ENCODE results near the gene HNRNPA1.
"Not testable (repeated sequence)": the region's sequence is repeated elsewhere in the genome, so short reads cannot be mapped to it uniquely, and the experiment has no call there.

The HNRNPA1 gene

GRCh38 chr12:54277823-54278276, 2.7 kb upstream of the HNRNPA1 start:
- DNase-seq: peak; percentile 84

GRCh38 chr12:54279227-54279631, 1.3 kb upstream of the HNRNPA1 start:
- no peak for DNase-seq

DNA sequence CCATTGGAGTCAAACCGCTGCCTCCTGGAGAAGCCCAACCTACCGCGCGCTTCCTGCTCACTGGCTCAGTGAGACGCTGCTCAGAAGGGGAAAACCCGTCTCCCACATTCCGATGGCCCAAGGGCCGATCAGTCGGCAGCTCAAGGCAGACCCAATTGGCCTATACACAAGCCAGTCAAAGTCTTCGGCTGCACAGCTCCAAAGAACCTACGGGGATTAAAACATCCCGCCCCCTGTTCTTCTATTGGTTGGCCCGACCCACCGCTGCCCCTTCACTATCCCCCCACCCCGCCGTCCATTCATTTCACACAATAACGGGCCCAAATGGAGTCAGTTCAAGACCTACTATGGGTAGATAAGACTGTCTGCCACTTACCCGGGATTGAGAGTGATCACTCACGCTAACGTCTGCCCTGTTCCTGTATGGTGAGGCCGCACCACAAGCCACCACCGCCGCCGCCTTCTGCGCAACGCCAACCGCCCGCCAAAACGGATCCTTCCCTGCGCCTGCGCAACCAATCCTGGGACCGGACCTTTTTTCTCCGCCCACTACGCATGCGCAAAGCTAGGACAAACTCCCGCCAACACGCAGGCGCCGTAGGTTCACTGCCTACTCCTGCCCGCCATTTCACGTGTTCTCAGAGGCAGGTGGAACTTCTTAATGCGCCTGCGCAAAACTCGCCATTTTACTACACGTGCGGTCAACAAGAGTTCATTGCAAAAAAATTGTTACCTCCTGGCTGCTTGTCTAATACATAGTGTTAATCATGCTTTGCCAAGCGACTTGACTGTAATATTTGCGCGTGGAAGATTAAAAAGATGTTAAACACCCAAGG, 676 bp upstream of the HNRNPA1 start, which contains the start of gene CBX5:
Gene CBX5, minus strand, starts transcription at position 491 of the 836 bp plus-strand sequence. CDS start 22,472 bp downstream, outside the sequence.
- peak; percentile 100 for DNase-seq

- not testable (repeated sequence) for DNase-seq
Observed at GRCh38 chr12:54281261-54281638, 724 bp downstream of the HNRNPA1 start.

- DNase-seq: not testable (repeated sequence)
Observed at GRCh38 chr12:54281694-54282093, 1.2 kb downstream of the HNRNPA1 start.

DNA sequence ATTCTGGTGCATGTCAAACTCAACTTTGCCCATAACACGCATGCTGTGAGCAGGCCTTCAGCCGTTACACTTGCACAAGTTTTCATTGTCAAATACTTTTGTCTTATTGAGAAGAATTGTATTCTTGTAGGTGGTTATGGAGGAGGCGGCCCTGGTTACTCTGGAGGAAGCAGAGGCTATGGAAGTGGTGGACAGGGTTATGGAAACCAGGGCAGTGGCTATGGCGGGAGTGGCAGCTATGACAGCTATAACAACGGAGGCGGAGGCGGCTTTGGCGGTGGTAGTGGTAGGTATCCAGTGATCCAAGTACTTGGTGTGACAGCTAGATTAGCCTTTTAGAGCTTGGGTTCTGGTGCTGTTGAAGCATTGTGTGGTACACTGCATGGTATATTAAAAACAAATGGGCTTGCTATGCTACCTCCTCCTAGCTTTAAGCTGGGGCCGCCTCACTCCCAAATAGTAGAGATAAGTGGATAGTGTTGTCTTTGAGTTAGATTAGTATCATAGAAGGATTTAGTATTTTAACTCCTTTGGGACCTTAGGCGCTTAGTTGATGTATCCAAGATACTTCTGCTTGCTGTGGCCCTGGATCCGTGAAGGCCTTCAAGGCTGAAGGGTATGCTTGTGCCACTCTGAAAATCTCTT, 2.5 kb downstream of the HNRNPA1 start:
- DNase-seq: no peak

- DNase-seq: not testable (repeated sequence)
Observed at GRCh38 chr12:54284070-54284780, 3.7 kb downstream of the HNRNPA1 start.

- DNase-seq: no peak
Observed at GRCh38 chr12:54285150-54286041, 4.9 kb downstream of the HNRNPA1 start.

- DNase-seq: no peak
Observed at GRCh38 chr12:54286042-54287030, 5.8 kb downstream of the HNRNPA1 start.

DNA sequence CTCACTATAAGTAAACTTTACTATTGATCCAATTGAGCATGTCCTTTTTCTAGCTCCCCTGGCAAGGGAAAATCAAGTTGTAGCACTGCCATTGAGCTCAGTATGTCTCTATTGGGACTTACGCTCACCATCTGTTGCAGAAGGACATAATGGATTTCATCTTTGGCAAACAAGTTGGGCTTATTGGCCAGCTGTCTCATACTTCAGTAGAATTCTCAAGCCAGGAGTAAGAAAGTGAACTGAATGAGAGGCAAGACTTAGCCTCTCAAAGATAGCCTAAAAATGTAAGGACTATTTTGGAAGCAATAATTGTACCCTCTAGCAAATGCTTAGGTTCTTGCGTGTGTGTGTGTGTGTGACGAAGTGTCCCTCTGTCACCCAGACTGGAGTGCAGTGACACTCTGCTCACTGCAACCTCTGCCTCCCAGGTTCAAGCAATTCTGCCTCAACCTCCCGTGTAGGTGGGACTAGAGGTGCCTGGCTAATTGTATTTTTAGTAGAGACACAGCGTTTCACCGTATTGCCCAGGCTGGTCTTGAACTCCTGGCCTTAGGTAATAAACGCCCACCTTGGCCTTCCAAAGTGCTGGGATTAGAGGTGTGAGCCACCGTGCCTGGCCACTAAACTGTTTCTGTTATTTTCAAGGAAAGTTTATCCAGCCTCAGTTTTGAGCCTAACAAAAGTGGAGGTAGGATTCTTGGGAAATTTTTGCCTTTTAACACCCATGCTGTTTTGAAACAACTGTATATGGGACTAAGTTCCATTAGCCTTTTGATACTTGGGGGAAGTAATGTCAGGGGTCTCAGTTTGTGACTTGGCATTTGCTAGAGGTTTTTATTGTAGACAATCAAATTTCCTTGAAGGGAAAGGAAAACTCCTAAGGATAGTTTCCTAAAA, 7.0 kb downstream of the HNRNPA1 start:
- DNase-seq: no peak

DNA sequence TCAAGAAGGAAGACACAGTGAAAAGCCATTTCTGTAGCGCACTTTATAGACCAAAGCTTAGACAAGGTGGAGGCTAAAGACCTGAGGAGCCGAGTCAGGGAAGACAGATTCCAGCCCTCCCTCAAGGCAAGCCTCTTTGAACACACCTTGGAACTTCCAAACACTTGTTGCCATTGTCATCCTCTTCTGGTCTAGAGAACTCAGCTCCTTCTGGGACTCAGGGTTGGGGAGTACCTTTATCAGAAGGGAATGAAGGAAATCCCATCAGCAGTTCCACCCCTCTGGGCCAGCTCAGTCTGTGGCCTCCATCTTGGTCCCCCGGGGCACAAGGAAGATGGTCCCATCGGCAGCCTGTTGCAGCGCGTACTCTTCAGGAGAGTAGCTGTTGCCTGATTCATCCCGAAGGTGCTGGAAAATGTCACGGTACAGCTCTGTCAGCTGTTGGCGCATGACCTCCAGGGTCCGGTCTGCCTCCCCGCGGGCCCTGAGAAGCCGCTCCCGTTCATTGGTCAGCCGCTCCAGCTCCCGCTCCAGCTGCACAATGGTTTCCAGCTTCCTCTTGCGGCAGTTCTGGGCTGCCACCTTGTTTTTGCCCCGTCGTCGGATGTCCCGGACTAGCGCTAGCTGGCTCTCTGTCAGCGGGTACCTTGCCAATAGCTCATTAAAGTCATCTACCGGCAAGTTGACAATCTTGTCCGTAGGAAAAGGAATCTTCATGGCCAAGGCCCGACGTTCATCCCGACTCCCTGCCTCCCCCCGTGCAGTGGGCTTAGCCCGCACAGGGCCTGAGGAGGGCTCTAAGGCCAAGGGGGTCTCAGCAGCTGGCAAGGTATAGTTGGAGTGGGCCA, 11.8 kb downstream of the HNRNPA1 start:
- no peak for DNase-seq

DNA sequence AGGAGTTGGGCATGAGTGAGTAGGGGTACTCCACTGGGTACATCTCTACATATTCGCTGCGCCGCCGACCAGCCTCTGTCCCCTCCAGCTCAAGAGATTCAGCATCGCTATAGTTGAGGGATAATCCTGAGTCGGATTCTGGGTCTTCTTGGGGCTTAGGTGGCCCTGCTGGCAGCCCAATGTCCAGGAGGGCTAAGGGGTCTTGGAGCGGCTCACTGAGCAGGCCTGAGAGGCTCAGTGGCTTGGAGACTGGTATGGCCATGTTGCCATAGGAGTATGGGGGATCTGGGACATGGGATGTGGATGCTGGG, 12.4 kb downstream of the HNRNPA1 start:
- no peak for DNase-seq

DNA sequence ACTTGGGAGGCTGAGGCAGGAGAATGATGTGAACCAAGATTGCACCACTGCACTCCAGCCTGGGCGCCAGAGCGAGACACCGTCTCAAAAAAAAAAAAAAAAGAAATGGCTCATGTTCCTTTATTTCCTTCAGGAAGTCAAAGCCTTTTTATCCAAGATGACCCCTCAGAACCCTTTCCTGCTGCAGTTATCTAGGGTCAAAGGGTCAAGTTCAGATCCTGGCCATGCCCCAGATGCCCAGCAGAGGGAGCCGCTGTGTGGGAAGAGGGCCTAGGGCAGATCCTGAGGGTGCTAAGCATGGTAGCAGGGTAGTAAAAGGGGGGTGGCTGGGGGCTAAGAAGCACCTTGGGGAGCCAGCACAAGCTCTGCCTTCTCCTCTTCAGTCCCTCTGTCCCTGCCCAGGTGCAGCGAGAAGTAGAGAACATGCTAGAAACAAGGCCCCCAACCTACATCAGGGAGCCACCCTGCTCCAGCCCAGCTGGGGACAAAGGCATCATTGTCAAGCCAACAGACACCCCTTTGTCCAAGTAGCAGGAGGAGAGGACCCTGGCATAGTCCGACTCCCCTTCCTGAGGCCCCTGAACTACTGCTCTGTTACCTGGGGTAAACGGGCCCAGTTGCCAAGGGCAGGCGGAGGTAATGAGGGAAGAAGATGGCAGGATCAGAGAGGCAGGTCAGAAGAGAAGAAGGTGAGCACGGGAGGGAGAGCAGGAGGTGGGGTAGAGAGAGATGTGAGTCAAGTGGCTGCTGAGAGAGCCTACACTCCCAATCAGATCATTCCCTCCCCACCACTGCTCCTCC, 13.8 kb downstream of the HNRNPA1 start:
- no peak for DNase-seq

DNA sequence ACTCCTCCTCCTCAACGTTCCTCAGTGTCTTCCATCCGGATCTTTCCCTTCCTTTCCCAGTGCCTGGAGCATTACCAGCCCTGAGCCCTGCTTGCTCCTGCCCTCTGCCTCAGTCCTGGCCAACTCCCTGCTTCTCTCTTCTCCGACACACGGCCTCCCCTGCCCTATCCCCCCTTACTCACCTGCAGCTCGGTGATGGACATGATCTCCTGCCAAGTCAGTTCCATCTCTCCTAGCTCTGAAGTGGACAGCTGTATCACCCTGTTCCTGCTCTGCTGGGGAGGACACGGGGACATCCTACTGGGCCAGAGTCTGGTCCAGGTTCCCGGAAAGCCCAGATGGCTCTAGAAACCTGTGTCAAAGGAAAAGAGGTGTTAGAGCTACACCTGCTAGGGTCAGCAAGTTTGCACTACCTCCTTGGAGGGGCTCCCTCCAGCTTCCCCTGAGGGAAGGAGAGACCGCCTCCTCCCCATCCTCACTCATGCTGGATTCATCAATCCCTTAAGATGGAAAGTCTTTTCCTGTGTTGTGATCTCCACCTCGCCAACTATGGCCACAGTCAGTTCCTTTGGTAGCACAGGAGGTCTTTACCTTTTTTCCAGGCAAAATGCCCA, 14.5 kb downstream of the HNRNPA1 start:
- DNase-seq: no peak

GRCh38 chr12:54296393-54297099, 16.0 kb downstream of the HNRNPA1 start:
- no peak for DNase-seq

DNA sequence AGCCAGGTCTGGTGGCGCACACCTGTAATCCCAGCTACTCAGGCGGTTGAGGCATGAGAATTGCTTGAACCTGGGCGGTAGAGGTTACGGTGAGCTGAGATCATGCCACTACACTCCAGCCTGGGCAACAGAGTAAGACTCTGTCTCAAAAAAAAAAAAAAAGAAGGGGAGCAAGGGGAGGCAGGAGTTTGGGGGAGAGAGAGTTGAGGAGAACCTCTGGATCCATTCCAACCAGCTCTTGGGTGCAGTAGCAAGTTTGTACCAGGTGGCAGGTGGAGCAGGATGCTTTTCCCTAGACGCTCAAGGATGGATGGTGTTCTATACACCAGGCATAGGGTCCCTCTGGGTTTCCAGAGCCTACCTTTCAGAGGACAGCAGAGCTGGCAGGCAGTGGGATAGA, 18.4 kb downstream of the HNRNPA1 start:
- DNase-seq: no peak

DNA sequence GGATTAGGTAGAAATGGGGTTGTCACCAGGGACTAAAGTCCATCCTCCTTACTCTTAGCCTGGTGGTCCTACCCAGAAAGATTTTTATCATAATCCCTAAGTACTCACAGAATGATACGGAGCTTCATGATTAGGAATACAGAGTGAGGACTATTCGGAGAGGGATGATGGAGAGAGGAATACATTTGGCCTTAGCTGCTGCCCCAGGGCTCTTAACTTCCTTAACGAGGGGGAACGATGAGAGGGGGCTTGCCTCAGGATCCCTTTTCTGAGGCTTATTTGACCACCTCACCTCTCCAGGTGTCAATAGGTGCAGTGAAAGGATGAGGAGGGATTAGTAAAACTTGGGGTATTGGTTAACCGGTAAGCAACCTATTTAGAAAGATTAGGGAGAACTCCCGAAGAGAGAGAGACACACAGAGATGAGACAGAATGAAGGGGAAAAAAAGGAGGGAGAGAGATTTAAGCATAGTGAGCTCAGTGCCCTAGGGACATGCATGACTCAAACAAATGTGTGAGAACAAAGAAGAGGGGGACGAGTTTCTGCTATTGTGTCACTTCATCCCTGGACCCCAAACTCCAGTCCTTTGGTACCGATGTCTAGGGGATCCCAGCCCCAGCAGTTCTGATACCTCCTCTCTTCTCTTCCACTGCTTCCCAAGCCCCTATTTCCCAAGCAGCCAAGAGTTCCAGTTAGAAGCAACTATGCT, 19.1 kb downstream of the HNRNPA1 start:
- DNase-seq: peak; percentile 30
